ENCODE data around the gene MED26.

MED26 gene

DNA sequence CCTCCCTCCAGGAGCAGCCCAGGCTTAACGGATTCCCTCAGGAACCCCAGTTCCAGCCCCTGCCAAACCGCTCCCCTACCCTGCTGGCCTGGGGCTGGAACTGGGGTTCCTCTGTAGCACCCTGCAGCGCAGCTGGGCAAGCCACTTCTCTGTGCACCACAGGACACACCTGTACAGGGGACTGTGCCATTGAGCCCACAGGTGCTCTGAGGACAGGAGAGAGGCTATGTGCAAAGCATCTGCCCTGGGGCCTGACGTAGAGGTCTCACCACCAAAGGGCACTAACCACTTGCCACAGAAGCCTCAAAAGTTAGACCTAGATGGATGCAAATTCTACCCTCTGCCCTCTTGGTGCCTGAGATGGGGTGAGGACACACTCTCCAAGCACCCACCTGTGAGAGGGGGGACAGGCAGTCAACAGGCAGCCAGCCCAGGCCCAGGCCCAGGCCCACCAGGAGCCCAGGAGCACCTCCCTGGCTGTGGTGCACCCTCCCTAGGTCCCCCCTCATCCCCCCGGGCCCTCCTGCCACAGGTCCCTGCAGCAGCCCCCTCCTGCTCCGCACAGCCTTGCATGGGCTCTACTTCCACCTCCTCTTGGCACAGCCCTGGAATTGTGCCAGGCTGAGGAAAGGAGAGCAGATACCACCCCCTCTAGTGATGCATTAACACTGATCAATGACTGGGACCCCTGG, 28.2 kb downstream of the MED26 start:
- no peak overlapping the region for H3K4me3 ChIP-seq (replicated peaks in 1 of 2; ENCODE audit: low read depth in 2 of 2, low read length in 2 of 2)
- TF ChIP-seq CTCF (IDR thresholded peaks at IDR 0.05; ENCODE audit: low read depth, low read length): no peak
- no peak for DNase-seq (ENCODE audit: low read depth in 2 of 2)

DNA sequence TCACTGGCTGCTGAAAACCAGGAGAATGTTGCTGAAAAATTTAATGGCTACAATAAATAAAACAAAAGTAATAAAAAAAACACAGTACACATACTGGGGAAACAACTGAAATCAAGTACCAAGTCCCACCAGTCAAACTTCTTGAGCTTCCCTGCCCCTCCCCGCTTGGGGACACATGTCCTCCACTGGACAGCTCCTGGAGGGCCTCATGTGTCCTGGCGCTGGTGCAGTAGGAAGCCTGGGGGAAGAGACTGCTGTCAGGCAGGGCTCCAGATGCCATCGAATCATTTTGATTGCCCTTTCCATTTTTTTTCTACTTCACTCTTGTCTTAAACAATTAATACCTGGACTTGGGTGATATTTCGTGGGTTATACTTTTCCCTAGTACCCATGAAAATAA, 29.2 kb downstream of the MED26 start:
- no peak for DNase-seq (ENCODE audit: low read depth in 2 of 2)
- no peak overlapping the region for H3K4me3 ChIP-seq (replicated peaks in 1 of 2; ENCODE audit: low read depth in 2 of 2, low read length in 2 of 2)
- no peak for TF ChIP-seq CTCF (IDR thresholded peaks at IDR 0.05; ENCODE audit: low read depth, low read length)

DNA sequence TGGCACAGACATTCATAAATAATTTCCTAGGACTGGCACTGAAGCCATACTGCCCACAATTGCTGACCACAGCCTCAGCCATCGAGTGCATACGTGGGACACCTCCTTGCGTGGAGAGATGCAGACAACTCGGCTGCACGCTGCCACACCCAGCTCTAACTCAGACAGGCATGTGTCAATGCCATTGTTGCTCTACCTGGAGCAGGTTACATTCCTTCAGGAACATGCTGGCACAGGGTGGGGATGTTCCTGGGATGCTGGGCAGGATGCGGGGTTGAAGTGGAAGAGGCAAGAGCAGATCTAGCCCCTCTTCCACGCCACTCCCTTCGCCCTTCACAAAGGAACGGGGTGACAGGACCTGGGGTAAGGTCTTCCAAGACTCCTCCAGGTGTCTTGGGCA, 31.6 kb downstream of the MED26 start:
- no peak for TF ChIP-seq CTCF (IDR thresholded peaks at IDR 0.05; ENCODE audit: low read depth, low read length)
- no peak overlapping the region for H3K4me3 ChIP-seq (replicated peaks in 1 of 2; ENCODE audit: low read depth in 2 of 2, low read length in 2 of 2)
- no peak for DNase-seq (ENCODE audit: low read depth in 2 of 2)

DNA sequence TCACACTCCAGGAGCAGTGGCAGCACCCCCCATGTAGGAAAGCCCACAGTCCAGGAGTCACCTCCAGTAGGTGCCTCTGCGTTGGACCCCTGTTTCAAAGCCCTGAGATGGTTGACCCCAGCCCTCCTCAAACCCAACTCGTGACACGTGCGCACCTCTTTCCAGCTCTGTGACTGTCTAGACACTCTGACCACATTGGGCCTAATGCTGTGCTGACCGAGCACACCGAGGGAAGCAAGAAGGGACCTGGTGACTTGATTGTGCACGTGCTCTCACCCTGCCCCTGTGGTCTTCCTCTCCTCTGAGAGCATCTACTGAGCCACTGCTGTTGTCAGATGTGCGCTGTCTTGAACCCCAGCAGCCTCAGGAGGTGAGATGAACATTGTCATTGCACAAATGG, 32.9 kb downstream of the MED26 start:
- TF ChIP-seq CTCF (IDR thresholded peaks at IDR 0.05; ENCODE audit: low read depth, low read length): no peak
- no peak overlapping the region for H3K4me3 ChIP-seq (replicated peaks in 1 of 2; ENCODE audit: low read depth in 2 of 2, low read length in 2 of 2)
- no peak for DNase-seq (ENCODE audit: low read depth in 2 of 2)

GRCh38 chr19:16594681-16595091, 33.3 kb downstream of the MED26 start:
- DNase-seq (ENCODE audit: low read depth in 2 of 2): no peak
- no peak for TF ChIP-seq CTCF (IDR thresholded peaks at IDR 0.05; ENCODE audit: low read depth, low read length)
- no peak overlapping the region for H3K4me3 ChIP-seq (replicated peaks in 1 of 2; ENCODE audit: low read depth in 2 of 2, low read length in 2 of 2)

- no peak for TF ChIP-seq CTCF (IDR thresholded peaks at IDR 0.05; ENCODE audit: low read depth, low read length)
- no peak for DNase-seq (ENCODE audit: low read depth in 2 of 2)
- no peak overlapping the region for H3K4me3 ChIP-seq (replicated peaks in 1 of 2; ENCODE audit: low read depth in 2 of 2, low read length in 2 of 2)
These were observed 33.8 kb downstream of the MED26 start for GRCh38 chr19:16594131-16594586.

GRCh38 chr19:16593181-16593580, 34.8 kb downstream of the MED26 start:
- no peak overlapping the region for H3K4me3 ChIP-seq (replicated peaks in 1 of 2; ENCODE audit: low read depth in 2 of 2, low read length in 2 of 2)
- TF ChIP-seq CTCF (IDR thresholded peaks at IDR 0.05; ENCODE audit: low read depth, low read length): no peak
- DNase-seq (ENCODE audit: low read depth in 2 of 2): no peak

All from cardiac fibroblast (primary cell).